Stimulated activated CD4-positive, alpha-beta T cell treated with anti-CD3 and anti-CD28 coated beads, Interleukin-15, amount 100 ng/mL, for 1 hour (primary cell): Measurements from ENCODE around the gene UBR2.

Experiments used
- DNase-seq, 2 donors: peaks; one replicate each; pipeline ENCODE4 v3.0.0-alpha.2; 2020; ENCODE audit warnings: low read depth in 1 of 2, low spot score in 1 of 2

The UBR2 gene

DNA sequence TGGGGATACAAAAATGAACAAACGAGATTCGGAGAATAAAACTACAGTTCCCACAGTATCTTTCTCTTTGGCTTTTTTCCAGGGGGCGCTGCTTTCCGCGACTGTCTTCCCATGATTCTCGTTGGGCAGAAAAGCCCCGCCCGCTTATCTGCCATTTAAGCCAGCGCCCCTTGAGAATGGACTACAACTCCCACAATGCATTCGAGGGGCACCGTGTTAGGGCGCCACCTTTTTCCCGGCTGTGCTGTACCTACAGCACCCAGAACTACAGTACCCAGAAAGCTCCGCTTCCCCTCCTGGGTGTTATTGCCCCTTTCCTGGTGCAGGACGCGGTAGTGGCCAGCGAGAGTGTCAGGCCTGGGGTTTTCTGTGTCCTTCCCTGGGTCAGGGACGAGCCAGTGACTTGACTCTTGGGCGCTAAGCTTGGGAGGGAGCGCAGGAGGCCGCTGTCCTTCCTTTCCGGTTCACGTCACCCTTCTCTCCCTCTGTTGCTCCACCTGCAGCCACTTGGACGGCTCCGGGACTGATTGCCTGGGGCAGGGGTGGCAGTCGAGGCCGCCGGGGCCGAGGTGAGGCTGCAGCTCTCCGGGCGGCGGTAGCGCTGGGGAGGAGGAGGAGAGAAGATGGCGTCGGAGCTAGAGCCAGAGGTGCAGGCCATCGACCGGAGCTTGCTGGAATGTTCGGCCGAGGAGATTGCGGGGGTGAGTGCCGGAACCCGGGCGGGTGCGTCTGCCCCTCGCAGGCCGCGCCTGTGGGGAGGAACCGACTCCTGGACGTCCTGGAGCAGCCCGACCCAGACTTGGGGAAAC, at the start of gene UBR2:
Gene UBR2, plus strand, starts transcription at position 333 of the 809 bp plus-strand sequence. Its CDS starts 291 bp downstream, at position 624.
- DNase-seq, result peak; percentile 75 to 78

DNA sequence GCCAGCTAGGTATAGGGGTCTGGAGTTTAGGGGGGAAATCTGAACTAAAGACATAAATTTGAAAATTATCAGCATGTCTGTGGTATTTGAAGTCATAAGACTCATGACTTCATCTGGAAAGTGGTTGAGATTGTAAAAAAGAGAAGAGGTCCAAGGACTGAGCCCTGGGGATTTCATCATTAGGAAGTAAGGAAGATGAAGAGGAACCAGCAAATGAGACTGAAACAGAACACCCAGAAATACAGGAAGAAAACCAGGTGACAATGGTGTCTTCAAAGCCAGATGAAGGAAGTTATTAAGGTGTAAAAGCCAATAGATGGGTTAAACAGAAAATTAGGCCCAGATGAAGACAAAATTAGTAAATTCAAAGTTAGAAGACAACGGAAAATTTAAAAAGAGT, 49.1 kb upstream of the UBR2 start:
- no peak for DNase-seq

DNA sequence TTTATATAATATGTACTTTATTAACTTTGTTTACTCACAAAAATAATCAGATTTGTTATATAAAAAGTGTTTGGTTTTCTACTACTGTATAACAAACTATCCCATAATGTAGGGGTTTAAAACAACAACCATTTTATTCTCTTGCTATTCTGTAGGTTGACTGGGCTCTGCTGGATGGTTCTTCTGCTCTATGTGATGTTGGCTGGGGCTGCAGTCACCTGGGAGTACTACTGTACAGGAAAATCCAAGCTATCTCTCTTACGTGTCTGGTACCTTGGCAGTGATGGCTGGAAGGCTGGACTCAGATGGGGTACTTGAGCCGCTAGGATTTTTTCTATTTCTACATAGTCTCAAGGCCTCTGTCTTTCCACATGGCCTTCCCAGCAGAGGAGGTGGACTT, 44.0 kb upstream of the UBR2 start:
- DNase-seq, result no peak

DNA sequence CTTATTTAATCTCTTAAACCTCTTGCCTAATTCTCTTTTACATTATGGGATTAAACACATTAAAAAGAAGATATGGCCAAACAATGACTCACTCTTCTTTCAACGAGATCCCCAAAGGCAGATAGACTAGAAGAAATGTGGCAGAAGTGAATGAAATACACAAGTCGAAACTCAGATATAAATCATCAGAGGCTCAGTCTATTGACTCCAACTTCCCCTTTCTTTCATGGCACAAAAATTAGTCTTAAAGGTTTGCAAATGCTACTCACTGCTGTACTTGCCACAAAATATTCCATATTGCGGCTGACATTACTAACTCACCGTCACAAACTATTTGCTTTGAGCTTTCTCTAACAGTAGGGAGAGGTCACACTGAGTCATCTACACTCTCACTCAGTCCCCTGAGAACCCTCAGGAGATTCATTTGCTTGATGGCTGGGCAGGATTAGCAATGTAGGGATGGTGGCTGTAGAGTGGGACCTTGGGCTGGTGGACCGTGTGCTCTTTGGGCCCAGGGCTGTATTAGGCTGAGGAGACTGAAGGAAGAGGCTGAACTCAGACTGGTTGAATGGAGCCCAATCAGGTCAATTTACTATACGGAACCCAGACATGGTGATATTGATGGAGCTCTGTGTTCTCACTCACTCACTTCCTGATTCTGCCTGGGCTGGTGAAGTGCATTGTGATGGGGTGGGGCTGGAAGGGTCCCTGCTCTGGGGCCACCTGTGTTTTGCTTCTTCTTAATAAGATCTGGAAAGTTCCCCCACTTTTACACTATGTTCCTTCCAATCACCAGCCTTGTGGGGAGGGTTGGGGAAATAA, 42.8 kb upstream of the UBR2 start:
- no peak for DNase-seq

DNA sequence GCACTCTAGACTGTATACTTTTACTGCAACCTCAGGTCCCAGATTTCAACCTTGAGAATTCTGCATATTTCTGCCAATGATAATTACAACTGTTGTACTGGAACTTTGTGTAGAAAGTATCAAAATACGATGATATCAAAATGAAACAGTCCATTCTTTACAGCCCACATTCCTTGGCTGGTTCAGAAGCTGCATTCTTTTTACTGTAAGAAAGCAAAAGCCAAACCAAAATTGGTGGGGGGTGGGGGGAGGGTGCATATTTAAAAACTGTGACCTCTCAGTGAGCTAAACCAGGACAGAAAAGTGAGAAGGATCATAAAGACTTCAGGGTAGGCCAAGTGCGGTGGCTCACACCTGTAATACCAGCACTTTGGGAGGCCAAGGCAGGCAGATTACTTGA, 41.8 kb upstream of the UBR2 start:
- DNase-seq, result no peak

DNA sequence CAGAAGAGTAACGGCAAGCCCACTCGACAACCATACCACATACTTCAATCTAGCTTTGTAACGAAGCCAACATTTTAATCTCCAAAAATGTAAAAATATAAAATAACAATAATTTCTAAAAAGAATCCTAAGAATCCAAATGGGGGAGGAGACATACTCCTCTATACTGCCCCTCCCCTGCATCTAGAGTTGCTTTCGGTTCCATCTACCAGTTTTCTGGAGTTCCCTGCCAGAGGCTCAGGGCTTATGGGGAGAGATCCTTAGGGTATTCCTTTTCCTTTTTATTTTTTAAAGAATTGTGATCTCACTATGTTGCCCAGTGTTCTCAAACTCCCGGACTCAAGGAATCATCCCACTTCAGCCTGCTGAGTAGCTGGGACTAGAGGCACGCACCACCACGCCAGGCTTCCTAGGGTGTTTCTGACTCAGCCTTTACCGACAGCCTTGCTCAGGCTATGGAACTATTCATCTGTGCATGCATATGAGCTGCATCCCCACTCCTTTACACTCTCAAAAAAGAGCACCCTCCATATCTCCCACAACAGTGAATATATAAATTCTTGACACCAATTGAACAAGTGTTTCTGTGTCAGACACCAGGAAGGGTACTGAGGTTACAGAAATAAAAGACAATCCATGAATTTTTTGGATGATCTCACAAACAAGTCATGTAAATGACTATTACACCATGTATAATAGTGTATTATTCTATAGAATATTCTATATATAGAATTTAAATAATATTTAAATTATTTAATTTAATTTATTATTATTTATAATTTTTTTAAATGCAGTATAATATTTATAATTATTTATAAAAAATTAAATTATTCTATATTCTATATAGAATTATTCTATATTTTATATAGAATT, 40.7 kb upstream of the UBR2 start:
- DNase-seq, result no peak

DNA sequence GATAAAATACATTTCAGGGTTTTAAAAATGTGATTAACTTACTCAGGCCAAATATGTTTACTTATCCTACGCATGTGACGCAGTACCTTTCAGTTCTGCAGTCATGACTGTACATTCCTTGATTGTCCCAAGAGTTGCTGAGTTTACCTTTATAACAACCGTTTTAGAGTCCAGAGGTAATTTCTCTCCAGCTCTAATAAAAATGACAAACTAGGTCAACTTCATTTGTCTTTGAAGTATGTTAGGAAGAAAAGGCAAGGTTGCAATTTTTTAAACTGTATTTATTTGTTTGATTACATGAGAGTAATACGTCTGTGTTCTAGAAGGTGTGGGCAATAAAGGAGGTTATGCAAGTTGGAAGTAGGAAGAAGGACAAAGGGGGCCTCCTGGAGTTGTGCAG, 38.6 kb upstream of the UBR2 start:
- DNase-seq, result no peak

DNA sequence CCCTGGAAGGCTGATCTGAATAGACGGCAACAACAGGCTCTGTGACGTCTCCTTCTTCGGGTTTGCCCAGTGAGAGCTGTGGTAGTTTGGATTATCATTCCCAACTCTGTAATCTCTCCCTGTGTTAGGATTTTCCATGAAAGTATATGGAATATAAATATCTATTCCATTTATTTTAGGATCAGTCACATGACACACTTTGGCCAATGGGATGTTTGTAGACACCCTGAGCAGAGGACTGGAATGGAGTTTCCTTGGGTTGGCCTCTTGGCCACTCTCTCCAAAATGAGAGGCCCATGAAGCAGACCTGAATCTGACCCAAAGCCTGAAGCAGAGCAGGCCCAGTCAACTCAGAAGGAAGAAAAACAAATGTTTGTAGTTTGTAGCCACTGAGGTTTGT, 37.2 kb upstream of the UBR2 start:
- no peak for DNase-seq

DNA sequence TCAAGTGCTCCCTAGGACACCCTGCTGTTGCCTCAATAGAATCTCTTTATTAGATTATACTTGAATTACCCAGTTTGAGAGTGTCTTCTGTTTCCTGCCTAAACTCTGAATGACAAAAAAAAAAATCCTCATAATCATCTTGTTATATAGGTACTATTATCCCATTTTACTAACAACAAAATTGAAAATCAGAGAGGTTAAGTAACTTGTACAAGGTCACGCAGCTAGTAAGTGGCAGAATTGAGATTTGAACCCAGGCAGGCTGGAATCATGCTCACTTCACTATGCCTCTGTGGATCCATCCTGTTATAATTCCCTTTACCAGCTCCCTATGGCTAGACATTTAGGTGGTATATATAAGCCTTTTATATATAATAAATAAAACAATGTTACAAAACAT, 36.6 kb upstream of the UBR2 start:
- no peak for DNase-seq

DNA sequence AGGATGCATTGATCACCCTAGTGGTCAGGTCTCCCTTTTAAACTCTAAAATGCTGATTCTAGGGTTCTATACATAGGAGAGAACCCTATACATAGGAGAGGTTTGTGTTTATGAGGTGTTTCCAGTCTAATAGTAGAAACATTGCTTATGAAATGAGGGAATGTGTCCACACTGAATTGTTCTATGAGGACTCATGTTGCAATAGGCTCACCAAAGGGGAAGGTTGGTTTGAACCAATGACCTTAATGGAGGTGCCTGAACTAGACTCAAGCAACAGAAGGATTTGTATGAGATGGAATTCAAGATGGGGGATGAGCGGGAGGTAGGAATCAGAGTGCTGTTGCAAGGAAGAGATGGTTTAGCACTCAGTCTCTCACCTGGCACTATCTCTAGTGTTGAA, 33.5 kb upstream of the UBR2 start:
- DNase-seq, result no peak

DNA sequence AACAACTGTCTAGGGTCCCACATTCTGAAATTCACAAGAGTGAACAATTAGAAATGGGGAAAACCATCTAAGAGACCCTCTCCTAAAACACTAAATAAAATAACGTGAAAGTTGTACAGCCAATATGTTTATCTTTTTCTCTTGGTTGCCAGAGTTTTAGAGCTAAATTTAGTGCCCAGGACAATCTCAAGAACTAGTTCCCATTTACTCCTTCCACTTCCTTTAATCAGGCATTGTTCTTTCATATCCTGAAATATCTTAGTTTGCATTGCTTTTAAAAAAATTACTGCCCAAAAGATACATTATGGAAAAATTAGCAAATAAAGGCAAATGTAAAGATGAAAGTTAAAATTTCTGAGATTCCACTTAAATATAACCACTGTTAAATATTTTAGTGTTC, 33.1 kb upstream of the UBR2 start:
- no peak for DNase-seq

DNA sequence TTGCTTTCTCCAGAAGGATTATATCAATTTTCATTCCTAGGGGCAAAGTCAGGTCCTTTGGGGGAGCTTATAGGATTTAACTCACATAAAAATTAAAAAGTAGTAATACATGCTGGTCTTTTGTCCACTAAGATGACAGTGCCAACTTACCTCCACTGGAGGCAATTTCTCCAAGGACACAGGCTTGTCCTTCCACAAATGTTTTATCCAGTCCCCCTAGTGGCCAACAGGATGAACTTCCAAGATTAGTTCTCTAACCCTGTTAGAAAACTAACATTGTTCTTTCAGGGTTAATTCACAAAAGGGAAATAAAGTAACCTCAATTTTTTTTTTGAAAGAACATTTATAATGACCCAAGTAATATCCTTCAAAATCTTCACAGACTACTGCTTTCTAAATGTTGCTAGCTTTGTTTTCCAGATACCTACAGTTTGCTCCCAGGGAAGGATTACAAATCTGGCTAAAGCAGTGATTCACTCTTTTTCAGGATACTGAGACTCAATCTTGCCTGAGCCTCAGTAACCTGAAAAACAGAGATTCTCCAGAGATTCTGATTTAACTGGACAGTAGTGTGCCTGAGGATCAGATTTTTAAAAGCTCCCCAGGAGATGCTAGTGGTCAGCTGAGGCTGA, 31.7 kb upstream of the UBR2 start:
- DNase-seq, result no peak

DNA sequence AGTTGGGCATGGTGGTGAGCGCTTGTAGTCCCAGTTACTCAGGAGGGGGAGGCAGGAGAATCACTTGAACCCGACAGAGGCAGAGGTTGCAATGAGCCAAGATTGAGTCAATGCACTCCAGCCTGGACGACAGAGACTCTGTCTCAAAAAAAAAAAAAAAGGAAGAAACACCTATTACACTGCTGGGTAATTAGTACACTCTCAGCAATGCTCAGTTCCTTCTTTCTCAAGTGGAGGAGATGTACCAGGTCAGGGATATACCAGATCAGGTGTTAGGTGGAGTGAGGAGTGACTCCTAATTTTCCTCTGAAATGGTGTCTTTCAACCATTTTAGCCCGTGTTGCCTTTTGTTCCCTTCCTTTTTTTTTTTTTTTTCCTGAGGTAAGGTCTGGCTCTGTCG, 30.0 kb upstream of the UBR2 start:
- DNase-seq, result no peak

DNA sequence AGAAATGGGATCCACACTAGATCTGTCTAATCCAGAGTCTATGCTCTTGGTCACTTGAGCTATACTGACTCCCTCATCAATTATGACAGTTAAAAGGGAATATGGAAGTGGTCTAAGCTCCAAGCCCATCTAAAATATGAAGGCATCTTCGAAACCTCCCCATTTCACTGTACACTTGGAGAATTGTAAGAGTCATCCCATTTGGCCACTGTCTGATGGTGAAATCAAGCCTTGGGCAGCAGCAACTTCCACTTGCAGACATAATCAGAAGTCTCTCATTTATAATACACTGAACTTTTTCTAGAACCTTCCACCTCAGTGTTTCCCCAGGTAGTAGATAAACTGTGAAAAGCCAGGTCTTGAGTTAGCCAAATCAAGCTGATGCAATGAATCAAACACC, 26.3 kb upstream of the UBR2 start:
- no peak for DNase-seq

DNA sequence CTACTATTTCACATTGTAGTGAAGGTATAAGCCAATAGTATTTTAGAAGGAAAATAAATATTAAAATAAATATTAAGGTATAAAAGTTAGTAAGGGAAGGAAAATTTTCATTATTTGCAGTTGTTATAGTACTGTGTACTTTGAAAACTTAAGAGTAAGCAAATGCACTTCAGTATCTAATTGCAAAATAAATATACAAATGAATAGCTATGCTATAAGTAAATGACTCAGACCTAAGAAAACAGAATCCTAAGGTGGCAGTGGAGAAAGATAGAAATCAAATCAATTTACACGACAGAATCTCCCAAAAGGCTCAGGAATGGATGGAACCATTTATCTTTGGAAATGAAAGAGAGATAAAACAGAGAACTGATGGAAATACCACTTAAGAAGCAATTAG, 24.7 kb upstream of the UBR2 start:
- no peak for DNase-seq

DNA sequence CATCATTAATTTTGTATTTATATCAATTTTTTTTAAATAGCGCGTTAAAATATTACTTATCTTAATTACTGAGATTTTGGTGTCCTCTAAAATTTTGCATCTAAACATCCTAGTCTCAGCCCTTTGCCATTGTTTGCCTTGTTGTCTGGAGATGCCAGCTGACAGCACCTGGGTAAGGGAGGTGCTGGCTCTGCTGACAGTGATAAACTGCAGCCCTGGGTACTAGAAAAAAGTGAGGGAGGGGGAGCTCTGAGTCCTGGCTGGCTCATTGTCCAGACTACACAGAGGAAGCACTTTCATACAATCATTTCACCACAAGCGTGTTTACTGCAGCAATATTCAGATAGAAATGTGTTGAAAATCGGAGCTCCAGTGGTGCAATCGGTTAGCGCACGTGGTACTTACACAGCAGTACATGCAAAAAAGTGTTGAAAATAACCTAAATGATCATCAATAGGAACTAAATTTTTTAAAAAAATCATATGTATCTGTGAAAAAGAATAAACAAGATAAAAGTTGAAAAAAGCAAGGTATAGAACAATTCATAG, 18.5 kb upstream of the UBR2 start:
- DNase-seq, result no peak

DNA sequence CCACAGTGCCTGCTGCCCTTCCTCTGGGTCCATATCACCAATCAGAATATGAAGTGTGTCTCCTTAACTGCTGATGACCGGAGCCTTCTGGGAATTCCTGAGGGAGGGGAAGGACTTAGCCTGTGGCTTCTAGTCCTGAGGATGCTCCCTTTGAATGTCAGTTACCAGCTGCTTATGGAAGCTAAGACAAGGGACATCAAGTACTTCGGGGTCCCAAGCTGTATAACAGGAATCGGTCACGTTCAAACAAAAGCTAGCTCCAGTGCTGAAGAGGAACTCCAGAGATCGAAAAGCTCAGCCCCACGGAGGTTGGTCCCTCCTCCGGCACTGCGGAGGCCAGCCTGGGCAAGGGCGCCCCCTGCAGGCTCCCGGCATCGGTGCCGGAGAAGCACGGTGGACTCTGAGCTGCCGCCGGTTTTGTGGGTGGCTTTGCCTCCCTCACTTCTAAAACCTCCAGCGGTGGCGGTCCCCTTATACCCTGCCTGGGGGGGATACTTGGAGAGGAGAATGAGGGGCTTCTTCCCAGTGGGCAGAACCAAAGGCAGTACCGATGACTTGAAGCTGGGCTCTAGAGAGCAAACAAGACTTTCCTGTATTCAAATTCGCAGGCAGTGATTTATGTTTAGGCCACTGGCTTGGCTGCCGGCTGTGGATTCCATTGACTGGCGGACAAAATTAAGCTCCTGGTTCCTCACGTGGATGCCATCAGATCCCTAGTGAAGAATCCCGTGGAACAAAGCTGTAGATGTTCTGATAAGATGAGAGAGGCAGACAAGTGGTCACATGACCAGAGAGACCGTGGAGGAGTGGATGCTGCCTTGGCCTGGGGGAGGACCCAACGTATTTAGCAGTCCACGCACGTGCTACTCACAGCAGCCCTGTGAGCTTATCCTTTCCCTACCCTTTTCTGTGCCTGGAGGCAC, 16.2 kb upstream of the UBR2 start:
- DNase-seq, result peak; percentile 77 to 87

DNA sequence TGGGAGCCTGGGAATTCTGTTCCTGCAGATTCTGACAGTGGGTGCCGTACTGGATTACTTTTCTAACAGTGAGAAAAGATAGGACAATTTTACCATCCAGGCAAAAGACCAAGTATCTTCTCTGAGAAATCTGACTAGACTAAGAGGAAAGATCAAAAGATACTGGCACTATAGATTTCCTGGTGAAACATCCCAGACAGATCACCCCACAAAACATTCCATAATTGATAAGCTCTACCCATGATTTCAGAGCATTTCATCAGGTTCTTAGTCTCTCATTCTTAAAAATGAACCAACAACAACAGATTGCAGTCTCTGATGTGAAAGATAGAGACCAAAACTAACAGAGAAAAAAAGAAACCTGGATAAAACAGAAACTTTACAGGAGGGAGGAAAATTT, 13.6 kb upstream of the UBR2 start:
- DNase-seq, result no peak

DNA sequence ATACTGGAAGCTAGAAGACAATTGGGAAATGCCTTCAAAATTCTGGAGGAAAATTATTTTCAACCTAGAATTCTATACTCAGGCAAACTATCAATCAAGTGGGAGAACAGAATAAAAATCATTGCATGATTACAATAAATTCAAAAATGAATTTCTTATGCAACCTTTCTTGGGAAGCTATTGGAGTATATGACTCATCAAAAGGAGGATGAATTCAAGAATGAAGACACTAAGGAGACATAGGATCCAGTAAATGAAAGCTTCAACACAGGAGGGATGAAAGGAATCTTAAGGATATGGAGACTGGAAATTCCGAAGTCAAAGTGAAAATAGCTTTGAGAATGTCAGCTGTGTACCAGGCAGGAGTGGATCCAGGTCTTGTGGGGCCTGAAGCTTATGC, 12.6 kb upstream of the UBR2 start:
- DNase-seq, result no peak

DNA sequence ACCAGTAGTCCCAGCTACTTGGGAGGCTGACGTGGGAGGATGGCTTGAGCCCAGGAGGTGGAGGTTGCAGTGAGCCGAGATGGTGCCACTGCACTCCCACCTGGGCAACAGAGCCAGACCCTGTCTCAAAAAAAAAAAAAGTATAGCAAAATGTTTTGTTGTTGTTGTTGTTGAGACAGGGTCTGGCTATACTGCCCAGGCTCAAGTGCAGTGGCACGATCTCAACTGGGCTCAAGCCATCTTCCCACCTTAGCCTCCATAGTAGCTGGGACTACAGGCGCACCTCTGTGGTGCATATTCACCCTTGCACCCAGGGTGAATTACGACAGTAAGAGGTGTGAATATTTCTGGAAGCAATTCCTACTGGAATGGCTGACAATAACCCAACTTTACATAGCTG, 11.4 kb upstream of the UBR2 start:
- DNase-seq, result no peak
